Measurements from ENCODE around the gene MEAF6.

DNA sequence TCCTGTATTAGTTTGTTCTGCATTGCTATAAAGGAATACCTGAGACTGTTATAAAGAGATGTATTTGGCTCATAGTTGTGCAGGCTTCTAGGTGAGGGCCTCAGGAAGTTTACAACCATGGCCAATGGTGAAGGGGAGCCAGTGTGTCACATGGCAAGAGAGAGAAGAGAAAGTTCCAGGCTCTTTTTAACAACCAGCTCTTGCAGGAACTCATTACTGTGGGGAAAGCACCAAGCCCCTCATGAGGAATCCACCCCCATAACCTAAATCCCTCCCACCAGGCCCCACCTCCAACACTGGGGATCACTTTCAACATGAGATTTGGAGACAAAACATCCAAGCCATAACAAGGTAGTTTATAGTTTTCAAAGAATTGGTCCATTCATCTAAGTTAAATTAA lies 5.0 kb upstream of the MEAF6 start:
- TF ChIP-seq, protein P1, sequence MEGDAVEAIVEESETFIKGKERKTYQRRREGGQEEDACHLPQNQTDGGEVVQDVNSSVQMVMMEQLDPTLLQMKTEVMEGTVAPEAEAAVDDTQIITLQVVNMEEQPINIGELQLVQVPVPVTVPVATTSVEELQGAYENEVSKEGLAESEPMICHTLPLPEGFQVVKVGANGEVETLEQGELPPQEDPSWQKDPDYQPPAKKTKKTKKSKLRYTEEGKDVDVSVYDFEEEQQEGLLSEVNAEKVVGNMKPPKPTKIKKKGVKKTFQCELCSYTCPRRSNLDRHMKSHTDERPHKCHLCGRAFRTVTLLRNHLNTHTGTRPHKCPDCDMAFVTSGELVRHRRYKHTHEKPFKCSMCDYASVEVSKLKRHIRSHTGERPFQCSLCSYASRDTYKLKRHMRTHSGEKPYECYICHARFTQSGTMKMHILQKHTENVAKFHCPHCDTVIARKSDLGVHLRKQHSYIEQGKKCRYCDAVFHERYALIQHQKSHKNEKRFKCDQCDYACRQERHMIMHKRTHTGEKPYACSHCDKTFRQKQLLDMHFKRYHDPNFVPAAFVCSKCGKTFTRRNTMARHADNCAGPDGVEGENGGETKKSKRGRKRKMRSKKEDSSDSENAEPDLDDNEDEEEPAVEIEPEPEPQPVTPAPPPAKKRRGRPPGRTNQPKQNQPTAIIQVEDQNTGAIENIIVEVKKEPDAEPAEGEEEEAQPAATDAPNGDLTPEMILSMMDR (IDR thresholded peaks at IDR 0.05) = no peak
- no peak for TF ChIP-seq POLR2A (IDR thresholded peaks at IDR 0.05)

All from prostate gland (tissue), 2 donors.